ENCODE data around the gene MTERF4. TPM values are rescaled to one million over a fixed set of nuclear protein-coding genes. Genes with fewer than 3 reads are reported as not detected.

MTERF4 gene
- 30.9 and 35.1 TPM in 2 replicates for polyA plus RNA-seq (2011; rRNA removed)
- 33.0 and 33.6 TPM in 2 replicates for polyA minus RNA-seq (2011; rRNA and poly(A)+ RNA removed)

- CTCF ChIA-PET = interaction anchor here (1.5 kb wide), 1 partner anchor 187 kb away, joined by 3 read pairs; no protein-coding TSS in a partner anchor
- peak; percentile 8 for DNase-seq (ENCODE audit: low read depth, low spot score)
These were observed at the start of gene MTERF4 for GRCh38 chr2:241102239-241102803. TSS of gene MTERF4 (minus strand) at chr2:241102287. CDS start at chr2:241102273, 14 bp downstream.

DNA sequence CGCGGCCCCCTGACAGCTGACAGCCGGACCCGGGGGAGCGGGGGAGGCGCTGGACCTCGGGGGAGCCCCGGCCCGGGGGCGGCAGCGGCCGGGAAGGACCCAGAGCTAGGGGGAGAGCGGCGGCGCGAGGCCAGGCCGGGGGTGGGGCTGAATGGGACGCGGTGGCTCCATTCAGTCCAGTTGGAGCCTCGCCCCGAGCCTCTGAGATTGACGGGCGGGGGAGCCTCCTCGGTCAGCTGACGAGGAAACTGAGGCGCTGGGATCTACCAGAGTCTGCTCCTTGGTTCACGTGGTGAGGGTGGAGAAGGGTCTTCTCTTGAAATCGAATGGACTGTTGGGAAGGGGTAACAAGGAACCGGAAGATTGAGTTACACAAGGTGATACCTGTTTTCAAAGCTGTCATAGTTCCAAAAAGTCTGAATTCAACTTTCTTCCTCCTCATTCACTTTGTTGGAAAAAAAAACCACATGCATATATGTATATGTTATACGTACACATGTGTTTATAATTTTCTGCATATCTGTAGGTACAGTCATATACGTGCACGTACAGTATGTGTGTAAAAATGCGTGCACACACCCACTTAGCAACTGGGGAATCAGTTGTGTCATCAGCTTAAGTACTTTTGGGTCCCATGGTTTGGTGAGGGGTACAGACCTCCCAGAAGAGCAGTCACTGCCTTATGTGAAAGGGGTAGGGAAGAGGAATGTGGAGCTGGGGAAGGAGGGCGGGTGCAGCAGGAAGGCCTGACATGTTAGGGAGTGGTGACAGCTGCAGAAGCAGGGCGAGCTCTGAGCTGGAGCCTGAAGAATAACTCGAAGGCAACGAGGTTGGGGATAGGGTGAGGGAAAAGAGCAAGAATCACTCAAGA is 48.8 kb upstream of the MTERF4 start:
- Histone ChIP-seq H3K27ac (ENCODE audit: low read depth, low read length) (peak overlapping the region; percentile 61), H3K4me3 (ENCODE audit: low read depth, low read length) (peak overlapping the region; percentile 91), H3K27me3 (ENCODE audit: control insufficient read depth, insufficient read depth, low read length) (no peaks in the 10 kb centered on the region), H3K9me3 (ENCODE audit: control insufficient read depth, insufficient read depth, low read length) (no peaks in the 10 kb centered on the region; the same call in 1 of the 2 replicates)
- DNase-seq (ENCODE audit: low read depth, low spot score) = no peak
- ChIA-PET POLR2A (no interaction called here), CTCF (no interaction called here)
- TF ChIP-seq CTCF (IDR thresholded peaks at IDR 0.05; ENCODE audit: low read depth, low read length) = no peak

More at GRCh38 chr2:241102239-241102803, at the start of gene MTERF4:
- no peak for TF ChIP-seq CTCF (IDR thresholded peaks at IDR 0.05; ENCODE audit: low read depth, low read length)
- POLR2A ChIA-PET = interaction anchor here (0.8 to 1.2 kb wide), 3 partner anchors 47 to 213 kb away, joined by 3 to 8 read pairs (median 3); partner anchors contain the start of gene PASK
- Histone ChIP-seq H3K27me3 (ENCODE audit: control insufficient read depth, insufficient read depth, low read length) (no peaks in the 10 kb centered on the region), H3K4me3 (ENCODE audit: low read depth, low read length) (peak within 1 kb of the TSS; percentile 83), H3K27ac (ENCODE audit: low read depth, low read length) (peak within 1 kb of the TSS; percentile 48), H3K9me3 (ENCODE audit: control insufficient read depth, insufficient read depth, low read length) (no peaks in the 10 kb centered on the region)

GRCh38 chr2:241149925-241150659 is 48.0 kb upstream of the MTERF4 start, which contains the start of gene PPP1R7:
TSS of gene PPP1R7 (plus strand) at chr2:241150467. CDS start at chr2:241150496, 29 bp downstream.
- peak within 1 kb of the TSS; percentile 91 for H3K4me3 ChIP-seq (ENCODE audit: low read depth, low read length)
- no peak for TF ChIP-seq CTCF (IDR thresholded peaks at IDR 0.05; ENCODE audit: low read depth, low read length)
- H3K27me3 ChIP-seq (ENCODE audit: control insufficient read depth, insufficient read depth, low read length) = no peaks in the 10 kb centered on the region
- H3K27ac ChIP-seq (ENCODE audit: low read depth, low read length) = peak within 1 kb of the TSS; percentile 61
- POLR2A ChIA-PET = interaction anchor here (0.7 to 1.2 kb wide), 2 partner anchors 48 to 229 kb away, joined by 3 read pairs; partner anchors contain the start of gene MTERF4
- CTCF ChIA-PET = no interaction called here
- no peaks in the 10 kb centered on the region; the same call in 1 of the 2 replicates for H3K9me3 ChIP-seq (ENCODE audit: control insufficient read depth, insufficient read depth, low read length)
- peak; percentile 78 for DNase-seq (ENCODE audit: low read depth, low spot score)

DNA sequence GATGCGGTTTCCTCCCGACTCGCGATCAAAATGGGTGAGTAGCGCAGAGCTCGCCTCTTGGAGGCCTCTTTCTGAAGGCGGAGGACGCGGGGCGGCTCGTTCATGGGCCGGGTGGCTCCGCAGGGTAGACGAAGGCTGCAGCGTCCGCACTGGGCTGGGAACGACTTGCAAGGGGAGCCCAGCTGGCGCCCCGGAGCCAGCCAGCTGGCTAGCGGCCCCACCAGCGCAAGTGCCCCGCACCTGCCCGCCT is 47.5 kb upstream of the MTERF4 start:
- ChIA-PET CTCF (no interaction called here), POLR2A (interaction anchor here (0.7 to 1.2 kb wide), 2 partner anchors 47 to 228 kb away, joined by 3 read pairs; partner anchors contain the start of gene MTERF4)
- no peak for TF ChIP-seq CTCF (IDR thresholded peaks at IDR 0.05; ENCODE audit: low read depth, low read length)
- Histone ChIP-seq H3K9me3 (ENCODE audit: control insufficient read depth, insufficient read depth, low read length) (no peaks in the 10 kb centered on the region; the same call in 1 of the 2 replicates), H3K4me3 (ENCODE audit: low read depth, low read length) (peak overlapping the region; percentile 91), H3K27ac (ENCODE audit: low read depth, low read length) (no peak overlapping the region), H3K27me3 (ENCODE audit: control insufficient read depth, insufficient read depth, low read length) (no peaks in the 10 kb centered on the region)
- DNase-seq (ENCODE audit: low read depth, low spot score) = no peak
